Neural cell (in vitro differentiated cells): Measurements from ENCODE around the gene ACTN1. TPM values are rescaled to one million over a fixed set of nuclear protein-coding genes. Genes with fewer than 3 reads are reported as not detected.

Experiments
- H2AFZ ChIP-seq: fragments of 200-600, 300-800 bp; sonication (generic), shearing (Covaris generic); 2 replicates; pipeline ENCODE4 v1.6.0; 2014; ENCODE audit warnings: low read depth, mild to moderate bottlenecking, antibody characterized with exemption, low read length, moderate library complexity
- H3F3A ChIP-seq: fragments of 200-600 bp; shearing (Covaris generic); 2 replicates; pipeline ENCODE4 v1.6.1; 2016; ENCODE audit warnings: mild to moderate bottlenecking, moderate library complexity, mixed read lengths, antibody characterized with exemption, low read length; ENCODE audit not compliant: insufficient read depth, poor library complexity, severe bottlenecking
- H3K27ac ChIP-seq: fragments of 200-600, 300-800 bp; sonication (generic), shearing (Covaris generic); 2 replicates; pipeline ENCODE4 v1.5.1; 2014; ENCODE audit warnings: mild to moderate bottlenecking, low read length, moderate library complexity
- H3K27me3 ChIP-seq: fragments of 300-800, 200-600 bp; sonication (generic), shearing (Covaris generic); 2 replicates; pipeline ENCODE4 v1.6.0; 2014; ENCODE audit warnings: mild to moderate bottlenecking, low read depth, low read length, moderate library complexity; ENCODE audit not compliant: insufficient read depth
- H3K36me3 ChIP-seq: fragments of 300-800, 200-600 bp; sonication (generic), shearing (Covaris generic); 2 replicates; pipeline ENCODE4 v1.5.1; 2014; ENCODE audit warnings: mild to moderate bottlenecking, antibody characterized with exemption, low read length, moderate library complexity; ENCODE audit not compliant: insufficient read depth
- H3K4me2 ChIP-seq: fragments of 300-800, 200-600 bp; sonication (generic), shearing (Covaris generic); 2 replicates; pipeline ENCODE4 v1.6.0; 2014; ENCODE audit warnings: mild to moderate bottlenecking, low read length
- H3K4me3 ChIP-seq: fragments of 300-800, 200-600 bp; sonication (generic), shearing (Covaris generic); 2 replicates; pipeline ENCODE4 v1.5.1; 2014; ENCODE audit warnings: mild to moderate bottlenecking, low read length, moderate library complexity
- H3K79me2 ChIP-seq: fragments of 200-600 bp; shearing (Covaris generic); replicated peaks from 2 replicates; pipeline ENCODE4 v1.6.0; 2014; ENCODE audit warnings: mild to moderate bottlenecking, low read length, moderate library complexity; ENCODE audit not compliant: insufficient read depth
- H3K9ac ChIP-seq: fragments of 300-800, 200-600 bp; sonication (generic), shearing (Covaris generic); 2 replicates; pipeline ENCODE4 v1.6.1; 2016; ENCODE audit warnings: mild to moderate bottlenecking, low read length, mixed read lengths
- H3K9me2 ChIP-seq: fragments of 200-600 bp; shearing (Covaris generic); 2 replicates; pipeline ENCODE4 v1.6.1; 2016; ENCODE audit warnings: mild to moderate bottlenecking, low read length, mixed read lengths; ENCODE audit not compliant: insufficient read depth
- H3K9me3 ChIP-seq: fragments of 200-600, 300-800 bp; sonication (generic), shearing (Covaris generic); 2 replicates; pipeline ENCODE4 v1.6.1; 2016; ENCODE audit warnings: mild to moderate bottlenecking, mixed run types, low read length, moderate library complexity, mixed read lengths
- H4K20me1 ChIP-seq: fragments of 200-600 bp; shearing (Covaris generic); 2 replicates; pipeline ENCODE4 v1.6.1; 2016; ENCODE audit warnings: mild to moderate bottlenecking, mixed run types; ENCODE audit not compliant: insufficient read depth
- CTCF ChIP-seq: fragments of 450-650 bp; IDR thresholded peaks from 2 replicates; pipeline ENCODE4 v1.5.1; 2014; ENCODE audit warnings: antibody characterized with exemption, mild to moderate bottlenecking, moderate library complexity; ENCODE audit not compliant: poor library complexity, severe bottlenecking
- EP300 ChIP-seq: fragments of 450-650 bp; conservative IDR thresholded peaks from 2 replicates; pipeline ENCODE4 v1.6.1; 2014; ENCODE audit warnings: antibody characterized with exemption, mild to moderate bottlenecking, moderate library complexity; ENCODE audit not compliant: poor library complexity, severe bottlenecking
- EZH2 ChIP-seq: fragments of 200-600, 300-800 bp; shearing (Covaris generic), sonication (generic); IDR thresholded peaks from 2 replicates; pipeline ENCODE4 v1.6.1; 2014; ENCODE audit warnings: antibody characterized with exemption, low read length, borderline replicate concordance, mild to moderate bottlenecking; ENCODE audit not compliant: insufficient read depth, poor library complexity, severe bottlenecking
- MXI1 ChIP-seq: fragments of 450-650 bp; conservative IDR thresholded peaks from 2 replicates; pipeline ENCODE4 v1.6.1; 2014; ENCODE audit warnings: antibody characterized with exemption, mild to moderate bottlenecking; ENCODE audit not compliant: poor library complexity, severe bottlenecking
- POLR2AphosphoS5 ChIP-seq: IDR thresholded peaks from 2 replicates; pipeline ENCODE4 v1.6.1; 2012
- RAD21 ChIP-seq: fragments of 450-650 bp; conservative IDR thresholded peaks from 2 replicates; pipeline ENCODE4 v1.6.1; 2014; ENCODE audit warnings: antibody characterized with exemption, mild to moderate bottlenecking, moderate library complexity
- REST ChIP-seq: IDR thresholded peaks from 2 replicates; pipeline ENCODE4 v1.6.1; 2012; ENCODE audit warnings: borderline replicate concordance
- SMC3 ChIP-seq: fragments of 450-650 bp; conservative IDR thresholded peaks from 2 replicates; pipeline ENCODE4 v1.6.1; 2014; ENCODE audit warnings: antibody characterized with exemption, mild to moderate bottlenecking, moderate library complexity; ENCODE audit not compliant: poor library complexity
- TAF1 ChIP-seq: IDR thresholded peaks from 2 replicates; pipeline ENCODE4 v1.6.1; 2012; ENCODE audit warnings: low read depth
- polyA plus RNA-seq: library from polyadenylated mRNA; depleted of rRNA; stranded (reverse); fragments of >200 nt; gene quantifications from 2 replicates; pipeline ENCODE4 v1.2.3, GENCODE V29; 2014

Gene ACTN1
- polyA plus RNA-seq, 1 donor from 2014 or later = 10.8 TPM

- Histone ChIP-seq H3K27ac (no peak overlapping the region), H3K27me3 (no peaks in the 10 kb centered on the region), H3K9ac (no peak overlapping the region), H3K9me2 (no peaks in the 10 kb centered on the region), H3K79me2 (no peaks in the 10 kb centered on the region), H2AFZ (no peak overlapping the region), H4K20me1 (no peaks in the 10 kb centered on the region), H3F3A (no peaks in the 10 kb centered on the region), H3K9me3 (no peaks in the 10 kb centered on the region), H3K4me2 (no peak overlapping the region), H3K4me3 (no peak overlapping the region), H3K36me3 (no peaks in the 10 kb centered on the region)
- no peak for TF ChIP-seq POLR2AphosphoS5
- TF ChIP-seq EP300 = no peak
- TF ChIP-seq EZH2 = no peak
- TF ChIP-seq RAD21 = no peak
- no peak for TF ChIP-seq REST
- no peak for TF ChIP-seq TAF1
- TF ChIP-seq MXI1 = no peak
- no peak for TF ChIP-seq SMC3
- TF ChIP-seq CTCF = no peak
These were observed 46.9 kb downstream of the ACTN1 start for GRCh38 chr14:68932231-68932630.

GRCh38 chr14:68931474-68932051, 47.5 kb downstream of the ACTN1 start:
- H3K79me2 ChIP-seq = no peaks in the 10 kb centered on the region
- H4K20me1 ChIP-seq = no peaks in the 10 kb centered on the region
- H3K27ac ChIP-seq = no peak overlapping the region
- no peak overlapping the region for H3K9ac ChIP-seq
- no peaks in the 10 kb centered on the region for H3F3A ChIP-seq
- no peak overlapping the region for H2AFZ ChIP-seq
- H3K4me2 ChIP-seq = no peak overlapping the region
- H3K9me3 ChIP-seq = no peaks in the 10 kb centered on the region
- no peaks in the 10 kb centered on the region for H3K27me3 ChIP-seq
- no peak for TF ChIP-seq RAD21
- TF ChIP-seq EZH2 = no peak
- TF ChIP-seq TAF1 = no peak
- no peak for TF ChIP-seq SMC3
- no peak for TF ChIP-seq REST
- no peak for TF ChIP-seq EP300
- TF ChIP-seq CTCF = no peak
- TF ChIP-seq POLR2AphosphoS5 = no peak
- TF ChIP-seq MXI1 = no peak
- no peaks in the 10 kb centered on the region for H3K36me3 ChIP-seq
- H3K4me3 ChIP-seq = no peak overlapping the region
- no peaks in the 10 kb centered on the region for H3K9me2 ChIP-seq
